Measurements from ENCODE around the gene AP3S2. TPM values are rescaled to one million over a fixed set of nuclear protein-coding genes. Genes with fewer than 3 reads are reported as not detected.

Gene AP3S2
- total and polyA plus RNA-seq, 2 donors from 2014 or later = 17.5 to 42.9 TPM

DNA sequence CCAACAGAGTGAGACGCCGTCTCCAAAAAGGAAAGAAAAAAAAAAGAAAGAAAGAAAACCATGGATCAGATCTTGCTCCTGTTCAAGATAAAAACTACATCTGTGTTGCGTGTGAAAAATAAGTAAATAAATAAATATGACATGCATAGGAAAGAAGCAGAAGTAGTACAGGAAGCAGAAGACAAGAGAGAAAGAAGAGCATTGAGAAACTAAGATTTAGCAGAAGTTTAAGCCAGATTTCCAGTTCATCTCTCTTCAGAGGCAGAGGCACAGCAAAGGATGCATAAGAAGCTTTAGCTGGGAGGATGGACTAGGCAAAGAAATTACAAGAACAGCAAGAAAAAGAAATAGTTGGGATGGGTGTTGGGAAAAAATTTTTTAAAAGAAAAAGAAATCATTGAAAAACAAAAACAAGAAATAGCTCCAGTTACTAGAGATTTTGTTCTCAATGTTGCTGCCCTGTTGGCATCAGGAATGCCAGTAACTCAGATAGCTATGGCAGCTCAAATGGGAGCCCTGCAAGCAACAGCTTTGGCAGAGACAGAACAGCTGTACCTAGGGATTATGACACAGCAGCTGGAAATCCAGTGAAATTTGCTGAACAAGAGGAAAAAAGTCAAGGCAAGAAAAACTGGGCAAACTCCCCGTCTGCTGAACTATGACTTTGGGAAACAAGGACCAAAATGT is 17.3 kb downstream of the AP3S2 start:
- intact Hi-C loops (cut with DNase I) = loop anchor here (5.0 kb wide), 1 partner anchor 119 kb away; no protein-coding TSS in a partner anchor
- FAIRE-seq (no peak), DNase-seq (no peak)
- H3K4me1 ChIP-seq (ENCODE audit: control insufficient read depth in 2 of 3, insufficient read depth in 2 of 3, low read depth in 1 of 3, low read length in 3 of 3) = no peaks in the 10 kb centered on the region
- no peak overlapping the region for H3K4me3 ChIP-seq (ENCODE audit: low read length in 3 of 3)
- H3K9me3 ChIP-seq (ENCODE audit: control insufficient read depth in 2 of 3, insufficient read depth in 1 of 3, low read length in 3 of 3) = no peaks in the 10 kb centered on the region
- H3K36me3 ChIP-seq (ENCODE audit: control insufficient read depth in 2 of 3, insufficient read depth in 3 of 3, low read length in 3 of 3) = peaks cover 0 to 18% (median 15%) of the 10 kb centered on the region in 3 donors
- TF ChIP-seq, protein P1, sequence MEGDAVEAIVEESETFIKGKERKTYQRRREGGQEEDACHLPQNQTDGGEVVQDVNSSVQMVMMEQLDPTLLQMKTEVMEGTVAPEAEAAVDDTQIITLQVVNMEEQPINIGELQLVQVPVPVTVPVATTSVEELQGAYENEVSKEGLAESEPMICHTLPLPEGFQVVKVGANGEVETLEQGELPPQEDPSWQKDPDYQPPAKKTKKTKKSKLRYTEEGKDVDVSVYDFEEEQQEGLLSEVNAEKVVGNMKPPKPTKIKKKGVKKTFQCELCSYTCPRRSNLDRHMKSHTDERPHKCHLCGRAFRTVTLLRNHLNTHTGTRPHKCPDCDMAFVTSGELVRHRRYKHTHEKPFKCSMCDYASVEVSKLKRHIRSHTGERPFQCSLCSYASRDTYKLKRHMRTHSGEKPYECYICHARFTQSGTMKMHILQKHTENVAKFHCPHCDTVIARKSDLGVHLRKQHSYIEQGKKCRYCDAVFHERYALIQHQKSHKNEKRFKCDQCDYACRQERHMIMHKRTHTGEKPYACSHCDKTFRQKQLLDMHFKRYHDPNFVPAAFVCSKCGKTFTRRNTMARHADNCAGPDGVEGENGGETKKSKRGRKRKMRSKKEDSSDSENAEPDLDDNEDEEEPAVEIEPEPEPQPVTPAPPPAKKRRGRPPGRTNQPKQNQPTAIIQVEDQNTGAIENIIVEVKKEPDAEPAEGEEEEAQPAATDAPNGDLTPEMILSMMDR (IDR thresholded peaks at IDR 0.05; ENCODE audit: borderline replicate concordance, extremely low read depth, insufficient read depth) = no peak
- no peak overlapping the region for H3K27ac ChIP-seq (ENCODE audit: low read depth in 2 of 2, low read length in 2 of 2)
- H3K27me3 ChIP-seq (ENCODE audit: control insufficient read depth, insufficient read depth, low read length) = no peaks in the 10 kb centered on the region
- H3K9ac ChIP-seq (ENCODE audit: low read length in 3 of 3) = no peak overlapping the region

DNA sequence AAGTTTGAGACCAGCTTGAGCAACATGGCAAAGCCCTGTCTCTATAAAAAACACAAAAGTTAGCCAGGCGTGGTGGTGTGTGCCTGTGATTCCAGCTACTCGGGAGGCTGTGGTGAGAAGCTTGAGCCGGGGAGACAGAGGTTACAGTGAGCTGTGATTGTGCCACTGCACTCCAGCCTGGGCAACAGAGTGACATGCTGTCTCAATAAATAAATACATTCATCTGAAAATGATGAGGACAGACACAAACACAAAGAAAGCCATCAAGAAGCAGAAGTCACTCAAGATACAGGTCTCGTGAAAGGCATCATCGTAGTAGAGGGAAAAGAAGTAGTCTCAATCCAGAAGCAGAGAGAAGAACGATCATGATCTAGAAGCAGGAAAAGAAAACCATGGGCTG is 18.1 kb downstream of the AP3S2 start:
- no peaks in the 10 kb centered on the region for H3K27me3 ChIP-seq (ENCODE audit: control insufficient read depth, insufficient read depth, low read length)
- DNase-seq (no peak), FAIRE-seq (no peak)
- no peak overlapping the region for H3K9ac ChIP-seq (ENCODE audit: low read length in 3 of 3)
- H3K9me3 ChIP-seq (ENCODE audit: control insufficient read depth in 2 of 3, insufficient read depth in 1 of 3, low read length in 3 of 3) = no peaks in the 10 kb centered on the region
- H3K4me3 ChIP-seq (ENCODE audit: low read length in 3 of 3) = no peak overlapping the region
- no peak overlapping the region for H3K27ac ChIP-seq (ENCODE audit: low read depth in 2 of 2, low read length in 2 of 2)
- peaks cover 0 to 16% (median 16%) of the 10 kb centered on the region in 3 donors for H3K36me3 ChIP-seq (ENCODE audit: control insufficient read depth in 2 of 3, insufficient read depth in 3 of 3, low read length in 3 of 3)
- peaks cover 0 to under 1% (median 0%) of the 10 kb centered on the region in 3 donors for H3K4me1 ChIP-seq (ENCODE audit: control insufficient read depth in 2 of 3, insufficient read depth in 2 of 3, low read depth in 1 of 3, low read length in 3 of 3)
- intact Hi-C loops (cut with DNase I) = loop anchor here (5.0 kb wide), 1 partner anchor 118 kb away; no protein-coding TSS in a partner anchor
- TF ChIP-seq, protein P1 (IDR thresholded peaks at IDR 0.05; ENCODE audit: borderline replicate concordance, extremely low read depth, insufficient read depth) = no peak

DNA sequence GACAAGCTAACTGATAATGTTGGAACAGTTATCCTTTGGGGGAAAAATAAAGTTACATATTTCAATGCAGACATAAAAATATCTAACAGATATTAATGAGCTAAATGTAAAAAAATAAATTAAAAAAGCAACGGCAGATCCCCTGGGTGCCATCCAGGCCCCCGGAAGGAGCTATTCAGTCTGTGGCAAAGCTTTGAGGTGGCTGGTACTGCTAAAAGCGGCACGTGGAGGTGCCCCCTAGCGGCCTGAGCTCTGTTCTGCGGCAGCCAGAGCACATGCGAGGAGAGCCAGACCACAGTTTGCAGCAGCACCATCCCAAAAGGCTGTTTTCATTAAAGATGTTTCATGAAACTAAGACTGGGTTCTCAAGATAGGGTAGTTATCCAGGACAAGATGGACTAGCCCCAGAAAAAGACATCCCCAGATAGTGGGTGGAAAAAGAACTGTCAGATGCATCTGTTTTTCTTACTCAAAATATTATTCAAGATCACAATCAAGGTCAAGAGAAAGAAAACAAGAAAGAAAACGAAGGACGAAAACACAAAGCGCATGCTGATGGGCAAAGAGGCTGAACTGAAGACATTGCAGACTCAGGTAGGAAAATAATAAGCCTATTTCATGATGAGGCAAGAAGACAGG is 18.7 kb downstream of the AP3S2 start:
- H3K36me3 ChIP-seq (ENCODE audit: control insufficient read depth in 2 of 3, insufficient read depth in 3 of 3, low read length in 3 of 3) = peaks cover 0 to 21% (median 18%) of the 10 kb centered on the region in 3 donors
- H3K9me3 ChIP-seq (ENCODE audit: control insufficient read depth in 2 of 3, insufficient read depth in 1 of 3, low read length in 3 of 3) = no peaks in the 10 kb centered on the region
- H3K4me3 ChIP-seq (ENCODE audit: low read length in 3 of 3) = no peak overlapping the region
- no peak overlapping the region for H3K9ac ChIP-seq (ENCODE audit: low read length in 3 of 3)
- peaks cover 0 to 6% (median 0%) of the 10 kb centered on the region in 3 donors for H3K4me1 ChIP-seq (ENCODE audit: control insufficient read depth in 2 of 3, insufficient read depth in 2 of 3, low read depth in 1 of 3, low read length in 3 of 3)
- H3K27ac ChIP-seq (ENCODE audit: low read depth in 2 of 2, low read length in 2 of 2) = no peak overlapping the region
- no peaks in the 10 kb centered on the region for H3K27me3 ChIP-seq (ENCODE audit: control insufficient read depth, insufficient read depth, low read length)
- TF ChIP-seq, protein P1 (IDR thresholded peaks at IDR 0.05; ENCODE audit: borderline replicate concordance, extremely low read depth, insufficient read depth) = peak; percentile 76
- DNase-seq (peak; percentile 77 to 90 (median 80)), FAIRE-seq (no peak)
- intact Hi-C loops (cut with DNase I) = loop anchor here (5.0 kb wide), 1 partner anchor 118 kb away; no protein-coding TSS in a partner anchor
